NT2/D1 (cell line): ENCODE measurements around the gene MASP1.

Experiments used
- SUZ12 ChIP-seq: IDR thresholded peaks from 2 replicates; pipeline ENCODE4 v1.6.1; 2011; ENCODE audit not compliant: insufficient read length, insufficient read depth; ENCODE audit errors: extremely low read depth
- YY1 ChIP-seq: IDR thresholded peaks from 2 replicates; pipeline ENCODE4 v1.6.1; 2011; ENCODE audit not compliant: insufficient read length, insufficient read depth
- ZNF274 ChIP-seq: IDR thresholded peaks from 2 replicates; pipeline ENCODE4 v1.6.1; 2011; ENCODE audit warnings: mild to moderate bottlenecking, low read depth, low read length

DNA sequence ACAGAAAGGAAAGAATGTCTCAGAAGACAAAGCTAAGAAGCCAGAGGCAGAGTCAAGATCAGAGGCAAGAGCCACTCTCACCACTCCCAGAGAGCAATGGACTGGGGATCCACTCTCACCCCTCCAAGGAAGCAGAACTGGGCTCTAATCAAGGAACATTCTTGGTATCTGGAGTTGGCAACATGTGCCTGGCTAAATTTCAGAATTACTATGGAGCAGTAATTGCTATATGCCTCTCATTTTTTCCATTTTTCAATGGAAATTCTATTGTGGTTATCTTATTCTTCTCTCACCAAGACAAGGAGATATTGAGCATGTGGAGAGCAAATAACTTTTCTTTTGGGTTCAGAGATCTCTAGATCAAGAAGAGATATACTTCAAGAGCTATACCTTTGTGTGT lies 22.1 kb downstream of the MASP1 start:
- TF ChIP-seq YY1, result no peak
- no peak for TF ChIP-seq SUZ12
- TF ChIP-seq ZNF274, result no peak
